Caco-2 (cell line): ENCODE measurements around the gene DUOXA1. TPM values are rescaled to one million over a fixed set of nuclear protein-coding genes. Genes with fewer than 3 reads are reported as not detected.
"Not testable (repeated sequence)": the region's sequence is repeated elsewhere in the genome, so short reads cannot be mapped to it uniquely, and the experiment has no call there.

Experiments used
- BruUV-seq: library from RNA; stranded (reverse); fragments of 400-500 nt; replicated peaks from 2 replicates; lab custom pipeline; 2021; lab: Mats Ljungman, UMichigan
- CTCF ChIA-PET: fragments of 300-600 bp; sonication (Branson Sonifier 250); formaldehyde crosslinking; loops from one replicate; lab custom pipeline; 2022; ENCODE audit warnings: antibody characterized with exemption; lab: Charles Lee
- POLR2A ChIA-PET: fragments of 300-600 bp; sonication (Branson Sonifier 250); formaldehyde crosslinking; loops from one replicate; lab custom pipeline; 2022; ENCODE audit warnings: antibody characterized with exemption; lab: Charles Lee
- DNase-seq, 2 experiments: peaks; one replicate each; pipeline versions ENCODE4 v3.0.0 to v3.0.0-alpha.2; 2020 to 2022
- H3K27me3 ChIP-seq: replicated peaks from 2 replicates; pipeline ENCODE4 v1.6.0; 2011; ENCODE audit warnings: low read length; ENCODE audit not compliant: control insufficient read depth, insufficient read depth
- H3K36me3 ChIP-seq: 2 replicates; pipeline ENCODE4 v1.5.1; 2011; ENCODE audit warnings: low read length; ENCODE audit not compliant: control insufficient read depth, insufficient read depth
- H3K4me1 ChIP-seq: fragments of 250-450 bp; sonication (Bioruptor Pico); 2 replicates; pipeline ENCODE4 v1.5.1; 2020; ENCODE audit warnings: mild to moderate bottlenecking
- H3K4me3 ChIP-seq: 2 replicates; pipeline ENCODE4 v1.5.1; 2011; ENCODE audit warnings: low read depth, mild to moderate bottlenecking, control low read depth, low read length
- H3K9me3 ChIP-seq: fragments of 250-450 bp; sonication (Bioruptor Pico); 2 replicates; pipeline ENCODE4 v1.5.1; 2020; ENCODE audit warnings: mild to moderate bottlenecking, moderate library complexity
- H3K27ac Mint-ChIP-seq: one replicate; pipeline ENCODE4 v1.8.0; 2022; ENCODE audit warnings: mixed read lengths; ENCODE audit not compliant: unreplicated experiment
- H3K27me3 Mint-ChIP-seq: one replicate; pipeline ENCODE4 v1.8.0; 2022; ENCODE audit warnings: mixed read lengths; ENCODE audit not compliant: insufficient read depth, unreplicated experiment
- H3K36me3 Mint-ChIP-seq: one replicate; pipeline ENCODE4 v1.8.0; 2022; ENCODE audit warnings: mild to moderate bottlenecking, mixed read lengths; ENCODE audit not compliant: insufficient read depth, unreplicated experiment
- H3K4me1 Mint-ChIP-seq: one replicate; pipeline ENCODE4 v1.8.0; 2022; ENCODE audit warnings: low read depth, mixed read lengths; ENCODE audit not compliant: unreplicated experiment
- H3K4me3 Mint-ChIP-seq: one replicate; pipeline ENCODE4 v1.8.0; 2022; ENCODE audit warnings: mild to moderate bottlenecking, moderate library complexity, mixed read lengths; ENCODE audit not compliant: unreplicated experiment
- H3K9me3 Mint-ChIP-seq: one replicate; pipeline ENCODE4 v1.8.0; 2022; ENCODE audit warnings: mixed read lengths; ENCODE audit not compliant: unreplicated experiment
- CTCF ChIP-seq, 2 experiments: fragments of 200-600 bp in 1 of 2; IDR thresholded peaks; 1 replicate in 1 of 2; 2 replicates in 1 of 2; pipeline versions ENCODE4 v1.5.1 to v1.8.0; 2011 to 2022; ENCODE audit warnings: antibody characterized with exemption in 1 of 2, control low read depth in 1 of 2, inconsistent platforms in 1 of 2, low read depth in 1 of 2, low read length in 1 of 2, mild to moderate bottlenecking in 1 of 2, moderate library complexity in 1 of 2; ENCODE audit not compliant: insufficient read depth in 1 of 2, severe bottlenecking in 1 of 2, unreplicated experiment in 1 of 2
- intact Hi-C: fragments of 100-400 bp; cut with micrococcal nuclease; formaldehyde crosslinking; loops from one replicate; pipeline ENCODE4 v1.10.0; 2022; ENCODE audit not compliant: unreplicated experiment
- total RNA-seq: library from RNA; stranded (reverse); gene quantifications from 2 replicates; pipeline ENCODE4 v1.2.3, GENCODE V29; 2022

DUOXA1 gene
- total RNA-seq, 1 experiment from 2014 or later = not detected

- no TSS peak for BruUV-seq
- Histone ChIP-seq H3K9me3 (no peaks in the 10 kb centered on the region), H3K36me3 (no peaks in the 10 kb centered on the region), H3K4me3 (no peak overlapping the region), H3K4me1 (no peaks in the 10 kb centered on the region), H3K27me3 (no peaks in the 10 kb centered on the region)
- intact Hi-C loops = no loop called here
- no peaks in the 10 kb centered on the region for H3K27me3 Mint-ChIP-seq
- no peak for DNase-seq
- no peaks in the 10 kb centered on the region for H3K4me1 Mint-ChIP-seq
- ChIA-PET POLR2A (no interaction called here), CTCF (interaction anchor here (1.1 kb wide), 1 partner anchor 12 kb away, joined by 3 read pairs; no protein-coding TSS in a partner anchor)
- H3K4me3 Mint-ChIP-seq = no peak overlapping the region
- no peaks in the 10 kb centered on the region for H3K9me3 Mint-ChIP-seq
- TF ChIP-seq CTCF (IDR thresholded peaks at IDR 0.05; ENCODE audit: insufficient read depth in 1 of 2, low read depth in 1 of 2, low read length in 1 of 2, severe bottlenecking in 1 of 2, unreplicated experiment in 1 of 2) = no peak
- H3K27ac Mint-ChIP-seq = no peak overlapping the region
- H3K36me3 Mint-ChIP-seq = no peaks in the 10 kb centered on the region
Measured at GRCh38 chr15:45105586-45105985, 24.1 kb downstream of the DUOXA1 start.

DNA sequence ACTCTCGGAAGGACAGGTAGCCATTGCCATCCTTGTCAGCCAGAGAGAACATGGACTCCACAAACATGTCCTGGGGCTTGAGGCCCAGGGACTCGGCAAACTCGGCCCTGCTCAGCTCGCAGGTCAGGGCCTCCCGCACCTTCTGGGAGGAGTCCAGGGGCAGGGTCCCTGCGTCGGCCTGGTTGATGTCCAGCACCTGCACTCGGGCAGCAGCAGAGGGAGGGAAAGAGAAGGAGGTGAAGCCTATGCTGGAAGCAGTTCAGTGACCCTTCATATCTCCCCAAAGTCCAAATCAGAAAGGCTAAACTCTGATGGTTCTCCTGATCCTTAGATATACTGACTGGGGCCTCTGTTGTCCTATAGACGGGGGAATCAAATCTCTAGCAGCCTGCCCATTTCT is 25.5 kb downstream of the DUOXA1 start:
- H3K27me3 Mint-ChIP-seq, H3K9me3 Mint-ChIP-seq, H3K36me3 Mint-ChIP-seq, H3K4me1 ChIP-seq, DNase-seq, intact Hi-C loops, CTCF ChIA-PET, POLR2A ChIA-PET, H3K4me3 Mint-ChIP-seq, H3K36me3 ChIP-seq, H3K4me1 Mint-ChIP-seq, H3K4me3 ChIP-seq, H3K27me3 ChIP-seq, H3K9me3 ChIP-seq, H3K27ac Mint-ChIP-seq, BruUV-seq: not testable (repeated sequence)

DNA sequence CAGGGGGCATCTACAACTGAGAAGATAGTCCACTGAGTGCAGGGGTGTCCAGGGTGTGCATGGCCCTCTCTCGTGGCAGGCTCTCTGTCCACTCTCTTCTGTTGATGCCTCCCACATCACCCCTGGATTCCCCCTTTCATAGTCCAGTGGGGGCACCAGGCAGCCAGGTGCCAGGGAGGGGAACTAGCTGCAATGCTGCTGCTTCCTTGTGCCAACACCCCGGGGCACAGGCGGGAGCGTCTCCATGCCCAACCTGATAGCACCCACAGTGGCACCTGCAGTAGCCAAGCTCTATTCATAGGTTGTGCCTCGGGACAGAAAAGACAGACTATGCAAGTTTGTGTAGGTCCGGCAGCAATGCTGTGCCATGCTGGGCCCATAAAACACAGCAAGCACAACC is 27.5 kb downstream of the DUOXA1 start:
- Mint-ChIP-seq H3K27ac (no peak overlapping the region), H3K36me3 (no peaks in the 10 kb centered on the region), H3K4me1 (no peaks in the 10 kb centered on the region), H3K27me3 (no peaks in the 10 kb centered on the region), H3K4me3 (no peak overlapping the region), H3K9me3 (no peaks in the 10 kb centered on the region)
- H3K9me3 ChIP-seq = no peaks in the 10 kb centered on the region
- CTCF ChIA-PET = interaction anchor here (2.5 kb wide), 1 partner anchor 16 kb away, joined by 9 read pairs; no protein-coding TSS in a partner anchor
- BruUV-seq = no TSS peak
- DNase-seq = no peak
- no peaks in the 10 kb centered on the region for H3K27me3 ChIP-seq
- H3K4me1 ChIP-seq = no peaks in the 10 kb centered on the region
- no peak for TF ChIP-seq CTCF (IDR thresholded peaks at IDR 0.05; ENCODE audit: insufficient read depth in 1 of 2, low read depth in 1 of 2, low read length in 1 of 2, severe bottlenecking in 1 of 2, unreplicated experiment in 1 of 2)
- H3K4me3 ChIP-seq = no peak overlapping the region
- POLR2A ChIA-PET = no interaction called here
- H3K36me3 ChIP-seq = no peaks in the 10 kb centered on the region
- intact Hi-C loops = no loop called here

- no peaks in the 10 kb centered on the region for H3K9me3 Mint-ChIP-seq
- ChIA-PET POLR2A (no interaction called here), CTCF (interaction anchor here (2.5 kb wide), 1 partner anchor 16 kb away, joined by 9 read pairs; no protein-coding TSS in a partner anchor)
- H3K36me3 Mint-ChIP-seq = no peaks in the 10 kb centered on the region
- no peak overlapping the region for H3K4me3 Mint-ChIP-seq
- Histone ChIP-seq H3K4me3 (no peak overlapping the region), H3K36me3 (no peaks in the 10 kb centered on the region), H3K9me3 (no peaks in the 10 kb centered on the region), H3K4me1 (no peaks in the 10 kb centered on the region), H3K27me3 (no peaks in the 10 kb centered on the region)
- no peak for DNase-seq
- no peaks in the 10 kb centered on the region for H3K4me1 Mint-ChIP-seq
- no peaks in the 10 kb centered on the region for H3K27me3 Mint-ChIP-seq
- intact Hi-C loops = no loop called here
- H3K27ac Mint-ChIP-seq = no peak overlapping the region
- TF ChIP-seq CTCF (IDR thresholded peaks at IDR 0.05; ENCODE audit: insufficient read depth in 1 of 2, low read depth in 1 of 2, low read length in 1 of 2, severe bottlenecking in 1 of 2, unreplicated experiment in 1 of 2) = no peak
- BruUV-seq = no TSS peak
Measured at GRCh38 chr15:45101749-45102148, 27.9 kb downstream of the DUOXA1 start.
